Fibroblast of peridontal ligament (primary cell): ENCODE measurements around the gene UBA1.
A peak's percentile ranks its signal among the peaks of the same experiment; 100 is the strongest.

Experiments
- DNase-seq: peaks from one replicate; pipeline ENCODE4 v3.0.0-alpha.2; 2010; ENCODE audit errors: extremely low read depth

UBA1 gene

GRCh38 chrX:47229427-47229826 lies 35.8 kb downstream of the UBA1 start:
- no peak for DNase-seq

GRCh38 chrX:47230136-47230868 lies 36.7 kb downstream of the UBA1 start:
- no peak for DNase-seq

- DNase-seq = no peak
Measured at GRCh38 chrX:47231167-47231566, 37.5 kb downstream of the UBA1 start.

GRCh38 chrX:47232197-47232802 lies 38.7 kb downstream of the UBA1 start:
- no peak for DNase-seq

GRCh38 chrX:47232803-47233332 lies 39.2 kb downstream of the UBA1 start, which contains the start of gene USP11:
USP11 (plus strand) TSS chrX:47233009; CDS start chrX:47233044, 35 bp downstream.
- DNase-seq = peak; percentile 52

- DNase-seq = peak; percentile 96
Measured at GRCh38 chrX:47233333-47234113, 39.9 kb downstream of the UBA1 start.

- DNase-seq = peak; percentile 35
Measured at GRCh38 chrX:47234583-47234982, 41.0 kb downstream of the UBA1 start.

GRCh38 chrX:47235691-47236103 lies 42.1 kb downstream of the UBA1 start:
- peak; percentile 81 for DNase-seq

GRCh38 chrX:47239199-47239598 lies 45.6 kb downstream of the UBA1 start:
- DNase-seq = no peak

- DNase-seq = no peak
Measured at GRCh38 chrX:47239898-47240545, 46.4 kb downstream of the UBA1 start.

- DNase-seq = no peak
Measured at GRCh38 chrX:47240619-47241018, 47.0 kb downstream of the UBA1 start.

- DNase-seq = no peak
Measured at GRCh38 chrX:47241201-47242011, 47.8 kb downstream of the UBA1 start.

GRCh38 chrX:47242321-47242720 lies 48.7 kb downstream of the UBA1 start:
- no peak for DNase-seq

GRCh38 chrX:47243351-47243750 lies 49.7 kb downstream of the UBA1 start:
- no peak for DNase-seq

- no peak for DNase-seq
Measured at GRCh38 chrX:47244676-47245075, 51.0 kb downstream of the UBA1 start.

- no peak for DNase-seq
Measured at GRCh38 chrX:47245156-47245555, 51.5 kb downstream of the UBA1 start.

- peak; percentile 25 for DNase-seq
Measured at GRCh38 chrX:47247206-47247998, 53.8 kb downstream of the UBA1 start.

- DNase-seq = no peak
Measured at GRCh38 chrX:47247999-47248320, 54.3 kb downstream of the UBA1 start.

- no peak for DNase-seq
Measured at GRCh38 chrX:47248576-47248975, 54.9 kb downstream of the UBA1 start.

GRCh38 chrX:47250017-47250347 lies 56.4 kb downstream of the UBA1 start:
- DNase-seq = no peak
